Kidney (tissue), 22 donors: ENCODE measurements around the gene ZNF628. TPM values are rescaled to one million over a fixed set of nuclear protein-coding genes. Genes with fewer than 3 reads are reported as not detected.

Experiments used
- DNase-seq, 5 donors: peaks; one replicate each; pipeline ENCODE4 v3.0.0-alpha.2; 2013 to 2020
- FAIRE-seq: peaks from 2 replicates; lab custom pipeline; 2012; peaks lifted over from hg19 to GRCh38; lab: Jason Lieb, UNC
- H3K27ac ChIP-seq, 2 donors: one replicate each; pipeline ENCODE4 v1.7.0; 2013; ENCODE audit warnings: low read depth in 2 of 2, low read length in 2 of 2, inconsistent platforms in 1 of 2
- H3K27me3 ChIP-seq: one replicate; pipeline ENCODE4 v1.7.1; 2013; ENCODE audit warnings: low read length, inconsistent platforms; ENCODE audit not compliant: control insufficient read depth, insufficient read depth
- H3K36me3 ChIP-seq, 3 donors: one replicate each; pipeline versions ENCODE4 v1.7.0 to v1.7.1; 2013; ENCODE audit warnings: low read length in 3 of 3, control low read depth in 1 of 3, inconsistent platforms in 1 of 3; ENCODE audit not compliant: insufficient read depth in 3 of 3, control insufficient read depth in 2 of 3
- H3K4me1 ChIP-seq, 3 donors: one replicate each; pipeline versions ENCODE4 v1.7.0 to v1.7.1; 2013; ENCODE audit warnings: low read length in 3 of 3, inconsistent platforms in 1 of 3, low read depth in 1 of 3; ENCODE audit not compliant: control insufficient read depth in 2 of 3, insufficient read depth in 2 of 3
- H3K4me3 ChIP-seq, 3 donors: one replicate each; pipeline versions ENCODE4 v1.7.0 to v1.8.1; 2013; ENCODE audit warnings: low read length in 3 of 3, control low read depth in 1 of 3, inconsistent platforms in 1 of 3
- H3K9ac ChIP-seq, 3 donors: one replicate each; pipeline versions ENCODE4 v1.7.0 to v1.7.1; 2013; ENCODE audit warnings: low read length in 3 of 3, control low read depth in 1 of 3, inconsistent platforms in 1 of 3
- H3K9me3 ChIP-seq, 3 donors: one replicate each; pipeline versions ENCODE4 v1.7.0 to v1.7.1; 2013; ENCODE audit warnings: low read length in 3 of 3, control low read depth in 1 of 3, inconsistent platforms in 1 of 3; ENCODE audit not compliant: control insufficient read depth in 2 of 3, insufficient read depth in 1 of 3
- intact Hi-C: fragments of 100-400 bp; cut with DNase I; formaldehyde crosslinking; loops from one replicate; pipeline ENCODE4 v1.11.1; 2022
- long read RNA-seq, 10 donors: library from polyadenylated mRNA in 1 of 10; unstranded in 1 of 10; transcript quantifications; one replicate each; pipeline ENCODE4 v2.0.0 and lab custom pipeline, GENCODE V29; 2021 to 2026
- polyA plus RNA-seq: library from polyadenylated mRNA; stranded (reverse); fragments of 350-450 nt; fragmentation: Illumina TruSeq; extraction: RNeasy Lipid Tissue Mini Kit (QIAGEN cat#74804); gene quantifications from one replicate; pipeline ENCODE4 v1.2.3, GENCODE V29; 2014; ENCODE audit warnings: low read depth, low replicate concordance; ENCODE audit not compliant: insufficient read depth
- total RNA-seq: library from RNA; stranded (reverse); fragmentation: NEBNext Ultra II Directional; extraction: Animal tissue kit (Norgen Biotek cat#: 25700); gene quantifications from one replicate; pipeline ENCODE4 v1.2.1, GENCODE V29; 2021
- TF ChIP-seq, protein P1 (sequence below): IDR thresholded peaks from 3 replicates; pipeline ENCODE4 v1.5.1; 2012; ENCODE audit warnings: mild to moderate bottlenecking, moderate library complexity, borderline replicate concordance; ENCODE audit not compliant: insufficient read depth; ENCODE audit errors: extremely low read depth
- donor health status: control.
- donor health status: control.
- donor health status: control.
- donor health status: control.
- donor health status: control.
- donor health status: DM: yes; HTN: yes; CAD: no.
- donor health status: Normal renal cell carcinoma (clear cell type).

The ZNF628 gene
- total RNA-seq (12.0 TPM), polyA plus RNA-seq (2.3 TPM)
- long read RNA-seq, donor 1, transcript ZNF628-201 (1 exons, 3,177 nt): major isoform, 13 of 20 reads
- long read RNA-seq, donor 1, transcript ZNF628-202 (2 exons, 472 nt): minor isoform, 6 of 20 reads
- long read RNA-seq, donor 1, partial matches to known transcripts: 0 of 20 reads
- long read RNA-seq, donor 1, other reads (novel, unspliced or antisense): 0 of 20 reads
- long read RNA-seq, donor 2, transcript ZNF628-201 (1 exons, 3,177 nt): major isoform, 6 of 7 reads
- long read RNA-seq, donor 2, partial matches to known transcripts: 0 of 7 reads
- long read RNA-seq, donor 2, other reads (novel, unspliced or antisense): 0 of 7 reads
- long read RNA-seq, donor 3, partial matches to known transcripts: 0 of 6 reads
- long read RNA-seq, donor 3, other reads (novel, unspliced or antisense): 0 of 6 reads
- long read RNA-seq, donor 4, partial matches to known transcripts: 0 of 5 reads
- long read RNA-seq, donor 4, other reads (novel, unspliced or antisense): 0 of 5 reads
- long read RNA-seq, donor 5, partial matches to known transcripts: 0 of 1 reads
- long read RNA-seq, donor 5, other reads (novel, unspliced or antisense): 0 of 1 reads
- long read RNA-seq, donor 6, transcript ZNF628-201 (1 exons, 3,177 nt): major isoform, 9 of 12 reads
- long read RNA-seq, donor 6, partial matches to known transcripts: 0 of 12 reads
- long read RNA-seq, donor 6, other reads (novel, unspliced or antisense): 0 of 12 reads
- long read RNA-seq, donor 7, transcript ZNF628-201 (1 exons, 3,177 nt): major isoform, 8 of 8 reads
- long read RNA-seq, donor 7, partial matches to known transcripts: 0 of 8 reads
- long read RNA-seq, donor 7, other reads (novel, unspliced or antisense): 0 of 8 reads
- long read RNA-seq, donor 8, transcript ZNF628-201 (1 exons, 3,177 nt): major isoform, 12 of 13 reads
- long read RNA-seq, donor 8, partial matches to known transcripts: 0 of 13 reads
- long read RNA-seq, donor 8, other reads (novel, unspliced or antisense): 0 of 13 reads
- long read RNA-seq, donor 9, transcript ZNF628-201 (1 exons, 3,177 nt): major isoform, 7 of 10 reads
- long read RNA-seq, donor 9, partial matches to known transcripts: 0 of 10 reads
- long read RNA-seq, donor 9, other reads (novel, unspliced or antisense): 0 of 10 reads
- long read RNA-seq, donor 10, partial matches to known transcripts: 0 of 4 reads
- long read RNA-seq, donor 10, other reads (novel, unspliced or antisense): 0 of 4 reads

DNA sequence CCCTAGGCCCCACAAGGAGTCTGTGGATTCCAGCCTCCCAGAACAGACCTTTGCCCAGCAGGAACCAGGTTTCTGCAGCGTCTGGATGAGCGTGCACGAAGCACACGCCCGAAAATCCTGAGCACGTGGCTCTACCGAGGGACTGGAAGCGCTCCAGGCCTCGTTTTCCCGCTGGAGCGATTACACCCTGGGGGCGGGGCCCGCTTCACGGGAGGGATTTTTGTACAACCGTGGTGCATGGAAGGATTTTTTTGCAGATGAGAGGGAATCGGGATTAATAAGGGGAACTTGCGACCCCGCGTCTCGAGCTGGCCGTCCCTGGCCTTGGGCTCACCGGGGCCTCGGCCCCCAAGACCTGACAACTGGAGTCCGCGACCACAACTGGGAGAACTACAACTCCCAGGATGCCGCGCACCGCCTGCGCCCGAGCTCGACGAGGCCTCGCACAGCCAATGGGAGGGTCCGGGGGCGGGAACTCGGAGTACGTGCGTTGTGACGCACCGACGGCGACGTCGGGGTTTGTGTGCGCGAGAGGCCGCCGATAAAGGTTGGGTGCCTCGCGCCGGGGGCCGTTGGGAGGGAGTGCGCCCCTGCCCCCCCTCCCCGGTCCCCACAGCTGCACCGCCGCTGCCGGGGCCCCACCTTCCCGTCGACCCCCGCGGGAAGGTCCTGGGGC, at the start of gene ZNF628:
ZNF628 (plus strand) TSS at position 518 of the 676 bp plus-strand sequence. CDS start 3,294 bp downstream, outside the sequence.
- TF ChIP-seq, protein P1, sequence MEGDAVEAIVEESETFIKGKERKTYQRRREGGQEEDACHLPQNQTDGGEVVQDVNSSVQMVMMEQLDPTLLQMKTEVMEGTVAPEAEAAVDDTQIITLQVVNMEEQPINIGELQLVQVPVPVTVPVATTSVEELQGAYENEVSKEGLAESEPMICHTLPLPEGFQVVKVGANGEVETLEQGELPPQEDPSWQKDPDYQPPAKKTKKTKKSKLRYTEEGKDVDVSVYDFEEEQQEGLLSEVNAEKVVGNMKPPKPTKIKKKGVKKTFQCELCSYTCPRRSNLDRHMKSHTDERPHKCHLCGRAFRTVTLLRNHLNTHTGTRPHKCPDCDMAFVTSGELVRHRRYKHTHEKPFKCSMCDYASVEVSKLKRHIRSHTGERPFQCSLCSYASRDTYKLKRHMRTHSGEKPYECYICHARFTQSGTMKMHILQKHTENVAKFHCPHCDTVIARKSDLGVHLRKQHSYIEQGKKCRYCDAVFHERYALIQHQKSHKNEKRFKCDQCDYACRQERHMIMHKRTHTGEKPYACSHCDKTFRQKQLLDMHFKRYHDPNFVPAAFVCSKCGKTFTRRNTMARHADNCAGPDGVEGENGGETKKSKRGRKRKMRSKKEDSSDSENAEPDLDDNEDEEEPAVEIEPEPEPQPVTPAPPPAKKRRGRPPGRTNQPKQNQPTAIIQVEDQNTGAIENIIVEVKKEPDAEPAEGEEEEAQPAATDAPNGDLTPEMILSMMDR: no peak
- H3K36me3 ChIP-seq: no peaks in the 10 kb centered on the region
- no peaks in the 10 kb centered on the region for H3K9me3 ChIP-seq
- peak within 1 kb of the TSS; percentile 10 to 77 (median 69) for H3K9ac ChIP-seq
- H3K27me3 ChIP-seq: no peaks in the 10 kb centered on the region
- peak within 1 kb of the TSS; percentile 80 to 87 (median 86) for H3K4me3 ChIP-seq
- peaks cover 2 to 31% (median 30%) of the 10 kb centered on the region in 3 donors for H3K4me1 ChIP-seq
- H3K27ac ChIP-seq: peak within 1 kb of the TSS; percentile 90 to 95
- DNase-seq (peak; percentile 99 to 100 (median 99)), FAIRE-seq (no peak)
- intact Hi-C loops: no loop called here

DNA sequence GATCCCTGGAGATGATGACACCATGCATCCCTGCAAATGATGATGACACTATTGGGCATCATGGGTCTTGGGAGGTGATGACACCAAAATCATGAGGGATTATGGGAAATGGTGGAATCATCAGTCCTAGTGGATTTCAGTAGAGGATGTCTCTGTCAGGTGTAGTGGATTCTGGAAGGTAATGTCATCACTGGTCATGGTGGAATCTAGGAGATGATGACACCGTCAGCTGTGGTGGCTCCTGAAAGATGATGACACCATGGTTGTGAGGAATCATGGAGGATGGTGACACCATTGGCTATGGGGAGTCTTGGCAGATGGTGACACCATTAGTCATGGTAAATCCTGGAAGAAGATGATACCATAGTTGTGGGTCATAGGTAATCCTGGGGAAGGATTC, 45.2 kb upstream of the ZNF628 start:
- TF ChIP-seq, protein P1: no peak
- FAIRE-seq (no peak), DNase-seq (no peak)
- no peaks in the 10 kb centered on the region for H3K4me1 ChIP-seq
- intact Hi-C loops: no loop called here
- H3K4me3 ChIP-seq: no peak overlapping the region
- H3K27me3 ChIP-seq: peaks cover 12% of the 10 kb centered on the region
- no peak overlapping the region for H3K9ac ChIP-seq
- H3K9me3 ChIP-seq: no peaks in the 10 kb centered on the region
- H3K27ac ChIP-seq: no peak overlapping the region
- no peaks in the 10 kb centered on the region for H3K36me3 ChIP-seq

DNA sequence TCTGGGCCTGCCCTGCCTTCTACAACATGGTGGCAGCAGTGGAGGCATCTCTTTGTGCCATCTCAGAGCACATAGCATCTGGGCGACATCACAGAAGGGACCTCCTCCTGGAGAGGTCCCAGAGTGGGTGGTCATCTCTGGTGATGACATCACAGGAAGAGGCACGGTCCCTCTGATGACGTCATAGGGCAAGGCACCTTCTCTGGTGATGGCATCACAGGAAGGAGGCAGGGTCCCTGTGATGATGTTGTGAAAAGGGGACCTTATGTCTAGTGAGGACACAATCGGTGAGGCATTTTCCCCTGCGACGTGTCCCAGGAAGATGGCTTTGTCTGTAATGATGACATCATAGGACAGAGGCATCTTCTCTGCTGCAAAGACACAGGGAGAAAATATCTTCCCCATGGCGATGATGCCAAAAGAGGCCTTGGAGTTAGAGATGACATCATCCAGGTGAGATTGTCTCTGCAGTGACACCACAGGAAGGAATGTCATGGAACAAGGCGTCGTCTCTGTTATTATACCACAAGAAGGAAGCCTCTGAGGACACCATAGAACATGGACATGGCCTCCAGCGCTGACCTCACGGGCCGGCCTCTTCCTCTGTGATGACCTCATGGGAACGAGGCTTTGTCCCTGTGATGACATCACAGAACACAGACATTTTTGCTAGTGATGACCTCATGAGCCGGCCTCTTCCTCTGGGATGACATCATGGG, 44.0 kb upstream of the ZNF628 start:
- Histone ChIP-seq H3K9me3 (no peaks in the 10 kb centered on the region), H3K9ac (no peak overlapping the region), H3K4me1 (no peaks in the 10 kb centered on the region), H3K27ac (no peak overlapping the region), H3K27me3 (peaks cover 12% of the 10 kb centered on the region), H3K4me3 (no peak overlapping the region), H3K36me3 (no peaks in the 10 kb centered on the region)
- intact Hi-C loops: no loop called here
- TF ChIP-seq, protein P1: no peak
- DNase-seq (no peak), FAIRE-seq (no peak)
